ENCODE data around the gene HNF4A. TPM values are rescaled to one million over a fixed set of nuclear protein-coding genes. Genes with fewer than 3 reads are reported as not detected.

The HNF4A gene
- total and polyA plus RNA-seq, 2 of the 13 experiments (the other 11 are each of a cell fraction or from before 2014, with no cell fraction given): 80.9 to 169 TPM

- TF ChIP-seq USF2 (IDR thresholded peaks at IDR 0.05; ENCODE audit: low read depth, low read length) (peak; percentile 79), USF2 (CRISPR knock-in tag; IDR thresholded peaks at IDR 0.05; ENCODE audit: borderline replicate concordance) (peak; percentile 90), ZNF792 (CRISPR knock-in tag; IDR thresholded peaks at IDR 0.05) (0 out of 2 replicates have a peak, but pooled peaks have one; percentile 26), ZNF513 (CRISPR knock-in tag; conservative IDR thresholded peaks at IDR 0.05) (no peak), FOXO1 (CRISPR knock-in tag; IDR thresholded peaks at IDR 0.05) (peak; percentile 88; the same call in 1 of the 2 replicates), ASH2L (IDR thresholded peaks at IDR 0.05; ENCODE audit: insufficient read length, low read depth, low read length) (no peak), MTA1 (CRISPR knock-in tag; IDR thresholded peaks at IDR 0.05; ENCODE audit: borderline replicate concordance) (peak; percentile 76), MZF1 (CRISPR knock-in tag; IDR thresholded peaks at IDR 0.05; ENCODE audit: borderline replicate concordance) (no peak; the same call in 1 of the 2 replicates), ZSCAN30 (CRISPR knock-in tag; IDR thresholded peaks at IDR 0.05) (no peak), ZNF644 (CRISPR knock-in tag; IDR thresholded peaks at IDR 0.05; ENCODE audit: low read depth) (peak; percentile 98), AGO2 (optimal IDR thresholded peaks at IDR 0.05; ENCODE audit: low read depth, low read length) (no peak), IRX3 (CRISPR knock-in tag; IDR thresholded peaks at IDR 0.05; ENCODE audit: borderline replicate concordance, low read depth) (no peak), MAFG (CRISPR knock-in tag; IDR thresholded peaks at IDR 0.05) (no peak), ZNF567 (CRISPR knock-in tag; IDR thresholded peaks at IDR 0.05; ENCODE audit: borderline replicate concordance) (no peak; the same call in 1 of the 2 replicates), ZXDC (CRISPR knock-in tag; IDR thresholded peaks at IDR 0.05) (no peak), PRDM10 (CRISPR knock-in tag; IDR thresholded peaks at IDR 0.05; ENCODE audit: low read depth) (peak; percentile 17; the same call in 1 of the 2 replicates), MLX (CRISPR knock-in tag; IDR thresholded peaks at IDR 0.05) (peak; percentile 90)
Measured at GRCh38 chr20:44419131-44419844, 63.8 kb downstream of the HNF4A start (continued).
